PFSK-1 (cell line): ENCODE results near the gene AGO3.

Experiments used
- FOXP2 ChIP-seq: optimal IDR thresholded peaks from 2 replicates; pipeline ENCODE3; 2011; ENCODE audit warnings: borderline replicate concordance, control low read depth, inconsistent platforms; ENCODE audit not compliant: insufficient read depth; ENCODE audit errors: extremely low read length, extremely low read depth
- POLR2AphosphoS5 ChIP-seq: IDR thresholded peaks from 2 replicates; pipeline ENCODE4 v1.6.1; 2012; ENCODE audit warnings: low read depth, mild to moderate bottlenecking, control low read depth, low read length, moderate library complexity
- REST ChIP-seq, 2 experiments: IDR thresholded peaks; 2 replicates each; pipeline versions ENCODE4 v1.6.1 to v1.8.0; 2011 to 2012; ENCODE audit warnings: low read depth in 2 of 2, low read length in 2 of 2, control low read depth in 1 of 2, inconsistent platforms in 1 of 2, mild to moderate bottlenecking in 1 of 2, moderate library complexity in 1 of 2; ENCODE audit not compliant: insufficient read depth in 1 of 2
- SIN3A ChIP-seq: IDR thresholded peaks from 2 replicates; pipeline ENCODE4 v1.6.1; 2012; ENCODE audit warnings: mild to moderate bottlenecking, low read length, moderate library complexity, borderline replicate concordance; ENCODE audit not compliant: insufficient read depth
- TAF1 ChIP-seq: IDR thresholded peaks from 2 replicates; pipeline ENCODE4 v1.6.1; 2012; ENCODE audit warnings: low read length, control low read depth, borderline replicate concordance; ENCODE audit not compliant: insufficient read depth

AGO3 gene

GRCh38 chr1:35887508-35887907 is 43.4 kb upstream of the AGO3 start:
- TF ChIP-seq POLR2AphosphoS5 (no peak), FOXP2 (no peak), SIN3A (no peak), REST (IDR thresholded peaks at IDR 0.05; ENCODE audit: insufficient read depth in 1 of 2, low read depth in 2 of 2, low read length in 2 of 2) (no peak), TAF1 (no peak)

- TF ChIP-seq REST (IDR thresholded peaks at IDR 0.05; ENCODE audit: insufficient read depth in 1 of 2, low read depth in 2 of 2, low read length in 2 of 2), result no peak
- TF ChIP-seq POLR2AphosphoS5, result no peak
- no peak for TF ChIP-seq SIN3A
- TF ChIP-seq FOXP2, result no peak
- no peak for TF ChIP-seq TAF1
These were observed 42.6 kb upstream of the AGO3 start for GRCh38 chr1:35888255-35888654.

- no peak for TF ChIP-seq FOXP2
- no peak for TF ChIP-seq SIN3A
- no peak for TF ChIP-seq REST (IDR thresholded peaks at IDR 0.05; ENCODE audit: insufficient read depth in 1 of 2, low read depth in 2 of 2, low read length in 2 of 2)
- no peak for TF ChIP-seq POLR2AphosphoS5
- no peak for TF ChIP-seq TAF1
These were observed 37.6 kb upstream of the AGO3 start for GRCh38 chr1:35893051-35893879.

GRCh38 chr1:35894183-35894582 is 36.7 kb upstream of the AGO3 start:
- TF ChIP-seq FOXP2 (no peak), REST (IDR thresholded peaks at IDR 0.05; ENCODE audit: insufficient read depth in 1 of 2, low read depth in 2 of 2, low read length in 2 of 2) (no peak), POLR2AphosphoS5 (no peak), TAF1 (no peak), SIN3A (no peak)

- TF ChIP-seq REST (IDR thresholded peaks at IDR 0.05; ENCODE audit: insufficient read depth in 1 of 2, low read depth in 2 of 2, low read length in 2 of 2) (no peak), FOXP2 (no peak), TAF1 (no peak), POLR2AphosphoS5 (no peak), SIN3A (no peak)
These were observed 36.2 kb upstream of the AGO3 start for GRCh38 chr1:35894656-35895055.
